Bronchial epithelial cell (primary cell): ENCODE measurements around the gene AK9. TPM values are rescaled to one million over a fixed set of nuclear protein-coding genes. Genes with fewer than 3 reads are reported as not detected.

Experiments
- DNase-seq: peaks from one replicate; pipeline ENCODE4 v3.0.0-alpha.2; 2010; ENCODE audit warnings: low read depth
- FAIRE-seq: peaks from 2 replicates; lab custom pipeline; 2011; peaks lifted over from hg19 to GRCh38; lab: Jason Lieb, UNC
- H3K27me3 ChIP-seq: 2 replicates; pipeline ENCODE4 v1.5.1; 2011; ENCODE audit warnings: low read length; ENCODE audit not compliant: control insufficient read depth, insufficient read depth
- H3K36me3 ChIP-seq: 2 replicates; pipeline ENCODE4 v1.5.1; 2011; ENCODE audit warnings: low read length; ENCODE audit not compliant: control insufficient read depth, insufficient read depth
- H3K4me3 ChIP-seq: 2 replicates; pipeline ENCODE4 v1.5.1; 2011; ENCODE audit warnings: mild to moderate bottlenecking, low read depth, low read length, control low read depth
- CTCF ChIP-seq: IDR thresholded peaks from 2 replicates; pipeline ENCODE4 v1.5.1; 2011; ENCODE audit warnings: mild to moderate bottlenecking, moderate library complexity, low read length, control low read depth, inconsistent platforms; ENCODE audit not compliant: insufficient read depth, severe bottlenecking
- total RNA-seq: library from RNA; depleted of rRNA; stranded (reverse); fragments of >200 nt; gene quantifications from 2 replicates; pipeline ENCODE4 v1.2.1, GENCODE V29; 2014

Gene AK9
- total RNA-seq, 1 donor from 2014 or later, result 3.2 TPM

- Histone ChIP-seq H3K36me3 (no peaks in the 10 kb centered on the region), H3K27me3 (no peaks in the 10 kb centered on the region), H3K4me3 (no peak overlapping the region)
- FAIRE-seq, result no peak
- peak; percentile 37 for DNase-seq
- no peak for TF ChIP-seq CTCF
These were observed 175.1 kb downstream of the AK9 start for GRCh38 chr6:109515781-109516409.

- no peaks in the 10 kb centered on the region for H3K27me3 ChIP-seq
- FAIRE-seq, result no peak
- TF ChIP-seq CTCF, result no peak
- no peaks in the 10 kb centered on the region for H3K36me3 ChIP-seq
- no peak for DNase-seq
- H3K4me3 ChIP-seq, result no peak overlapping the region
These were observed 176.1 kb downstream of the AK9 start for GRCh38 chr6:109514946-109515345.

GRCh38 chr6:109513571-109514071 lies 177.4 kb downstream of the AK9 start:
- Histone ChIP-seq H3K4me3 (no peak overlapping the region), H3K27me3 (no peaks in the 10 kb centered on the region), H3K36me3 (no peaks in the 10 kb centered on the region)
- TF ChIP-seq CTCF, result no peak
- DNase-seq (no peak), FAIRE-seq (no peak)

- TF ChIP-seq CTCF, result no peak
- H3K27me3 ChIP-seq, result no peaks in the 10 kb centered on the region
- no peak overlapping the region for H3K4me3 ChIP-seq
- FAIRE-seq (no peak), DNase-seq (no peak)
- no peaks in the 10 kb centered on the region for H3K36me3 ChIP-seq
These were observed 178.7 kb downstream of the AK9 start for GRCh38 chr6:109512271-109512817.

GRCh38 chr6:109511832-109512231 lies 179.2 kb downstream of the AK9 start:
- no peak for FAIRE-seq
- H3K36me3 ChIP-seq, result no peaks in the 10 kb centered on the region
- TF ChIP-seq CTCF, result no peak

More at GRCh38 chr6:109511832-109512231, 179.2 kb downstream of the AK9 start:
- DNase-seq, result peak; percentile 9
- Histone ChIP-seq H3K27me3 (no peaks in the 10 kb centered on the region), H3K4me3 (no peak overlapping the region)
